NB4 (cell line): ENCODE measurements around the gene ZNHIT2.

Experiments
- CTCF ChIP-seq: IDR thresholded peaks from one replicate; pipeline ENCODE4 v1.5.1; 2012; ENCODE audit warnings: low read depth, low read length
- POLR2A ChIP-seq: IDR thresholded peaks from 2 replicates; pipeline ENCODE4 v1.6.1; 2011; ENCODE audit warnings: mild to moderate bottlenecking; ENCODE audit not compliant: insufficient read length; ENCODE audit errors: extremely low read depth

- TF ChIP-seq POLR2A (no peak), CTCF (no peak)
Observed at GRCh38 chr11:65095427-65095826, 22.1 kb downstream of the ZNHIT2 start.
